Measurements from ENCODE around the gene SLC35G4.
"Not testable (repeated sequence)": the region's sequence is repeated elsewhere in the genome, so short reads cannot be mapped to it uniquely, and the experiment has no call there.

Gene SLC35G4

GRCh38 chr18:11614042-11614441 lies 4.6 kb downstream of the SLC35G4 start:
- not testable (repeated sequence) for DNase-seq (ENCODE audit: low read depth)

GRCh38 chr18:11614981-11615380 lies 5.6 kb downstream of the SLC35G4 start:
- not testable (repeated sequence) for DNase-seq (ENCODE audit: low read depth); H3K4me3 ChIP-seq (ENCODE audit: control insufficient read depth, low read depth, low read length)

More at GRCh38 chr18:11614042-11614441, 4.6 kb downstream of the SLC35G4 start:
- H3K4me3 ChIP-seq (ENCODE audit: control insufficient read depth, low read depth, low read length) = not testable (repeated sequence)

- not testable (repeated sequence) for DNase-seq (ENCODE audit: low read depth); H3K4me3 ChIP-seq (ENCODE audit: control insufficient read depth, low read depth, low read length)
Observed at GRCh38 chr18:11647310-11647709, 37.9 kb downstream of the SLC35G4 start.

GRCh38 chr18:11647804-11648203 lies 38.4 kb downstream of the SLC35G4 start:
- not testable (repeated sequence) for H3K4me3 ChIP-seq (ENCODE audit: control insufficient read depth, low read depth, low read length); DNase-seq (ENCODE audit: low read depth)

GRCh38 chr18:11649839-11650238 lies 40.4 kb downstream of the SLC35G4 start:
- no peak for TF ChIP-seq CTCF (conservative IDR thresholded peaks at IDR 0.05; ENCODE audit: control insufficient read depth, insufficient read depth, low read depth, low read length)
- DNase-seq (ENCODE audit: low read depth) = no peak
- no peak overlapping the region for H3K4me3 ChIP-seq (ENCODE audit: control insufficient read depth, low read depth, low read length)

GRCh38 chr18:11651899-11652298 lies 42.5 kb downstream of the SLC35G4 start:
- TF ChIP-seq CTCF (conservative IDR thresholded peaks at IDR 0.05; ENCODE audit: control insufficient read depth, insufficient read depth, low read depth, low read length) = no peak
- no peak overlapping the region for H3K4me3 ChIP-seq (ENCODE audit: control insufficient read depth, low read depth, low read length)
- no peak for DNase-seq (ENCODE audit: low read depth)

- no peak for DNase-seq (ENCODE audit: low read depth)
- H3K4me3 ChIP-seq (ENCODE audit: control insufficient read depth, low read depth, low read length) = no peak overlapping the region
- no peak for TF ChIP-seq CTCF (conservative IDR thresholded peaks at IDR 0.05; ENCODE audit: control insufficient read depth, insufficient read depth, low read depth, low read length)
Observed at GRCh38 chr18:11653521-11653920, 44.1 kb downstream of the SLC35G4 start.

GRCh38 chr18:11654736-11655605 lies 45.6 kb downstream of the SLC35G4 start:
- TF ChIP-seq CTCF (conservative IDR thresholded peaks at IDR 0.05; ENCODE audit: control insufficient read depth, insufficient read depth, low read depth, low read length) = peak; percentile 67
- no peak overlapping the region for H3K4me3 ChIP-seq (ENCODE audit: control insufficient read depth, low read depth, low read length)
- DNase-seq (ENCODE audit: low read depth) = peak; percentile 29

GRCh38 chr18:11655606-11655932 lies 46.2 kb downstream of the SLC35G4 start:
- no peak for TF ChIP-seq CTCF (conservative IDR thresholded peaks at IDR 0.05; ENCODE audit: control insufficient read depth, insufficient read depth, low read depth, low read length)
- no peak for DNase-seq (ENCODE audit: low read depth)
- H3K4me3 ChIP-seq (ENCODE audit: control insufficient read depth, low read depth, low read length) = no peak overlapping the region

Data from fibroblast of mammary gland (primary cell).